NK-92 (cell line): ENCODE results near the gene SMARCA4.
"Not testable (repeated sequence)": the region's sequence is repeated elsewhere in the genome, so short reads cannot be mapped to it uniquely, and the experiment has no call there.

Experiments used
- DNase-seq: peaks from one replicate; lab custom pipeline; 2025; ENCODE audit not compliant: unreplicated experiment; lab: John Stamatoyannopoulos, UW

Gene SMARCA4

DNA sequence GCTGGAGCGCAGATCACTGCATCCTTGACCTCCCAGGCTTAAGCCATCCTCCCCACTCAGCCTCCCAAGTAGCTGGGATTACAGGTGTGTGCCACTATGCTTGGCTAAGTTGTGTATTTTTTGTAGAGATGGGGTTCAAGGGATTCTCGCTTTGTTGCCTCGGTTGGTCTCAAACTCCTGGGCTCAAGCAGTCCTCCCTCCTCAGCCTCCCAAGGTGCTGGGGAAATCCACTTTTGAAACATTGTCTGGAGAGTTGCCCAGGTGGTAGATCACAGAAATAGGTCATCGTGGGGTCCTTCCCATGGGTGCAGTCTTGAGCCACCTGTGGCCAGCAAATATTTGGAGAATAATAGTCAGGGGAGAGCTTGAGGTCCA lies 133.7 kb downstream of the SMARCA4 start:
- no peak for DNase-seq

- DNase-seq: no peak
Observed at GRCh38 chr19:11096210-11096841, 135.5 kb downstream of the SMARCA4 start.

DNA sequence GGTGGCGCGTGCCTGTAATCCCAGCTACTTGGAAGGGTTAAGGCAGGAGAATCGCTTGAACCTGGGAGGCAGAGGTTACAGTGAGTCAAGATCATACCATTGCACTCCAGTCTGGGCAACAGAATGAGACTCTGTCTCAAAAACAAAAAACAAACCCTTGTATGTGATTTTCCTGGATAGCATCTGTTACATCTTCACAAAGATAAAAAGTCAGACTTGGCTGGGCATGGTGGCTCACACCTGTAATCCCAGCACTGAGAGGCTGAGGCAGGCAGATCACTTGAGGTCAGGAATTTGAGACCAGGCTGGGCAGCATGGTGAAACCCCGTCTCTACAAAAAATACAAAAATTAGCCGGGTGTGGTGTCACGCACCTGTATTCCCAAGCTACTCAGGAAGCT lies 136.5 kb downstream of the SMARCA4 start:
- DNase-seq: not testable (repeated sequence)

- no peak for DNase-seq
Observed at GRCh38 chr19:11098327-11098726, 137.5 kb downstream of the SMARCA4 start.

DNA sequence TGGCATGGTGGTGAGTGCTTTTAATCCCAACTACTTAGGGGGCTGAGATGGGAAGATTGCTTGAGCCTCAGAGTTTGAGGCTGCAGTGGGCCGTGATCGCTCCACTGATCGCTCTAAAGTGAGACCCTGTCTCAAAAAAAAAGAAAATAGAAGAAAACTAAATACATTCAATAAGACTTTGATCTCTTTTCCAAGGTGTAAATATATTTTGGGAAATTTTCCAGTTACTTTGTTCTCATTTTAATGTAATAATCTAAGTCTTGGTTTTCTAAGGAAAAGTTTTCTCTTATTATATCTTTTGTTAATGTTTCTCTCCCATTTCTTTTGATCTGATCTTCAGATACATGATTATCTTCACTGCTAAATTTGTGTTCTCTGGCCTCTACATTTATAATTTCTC lies 138.0 kb downstream of the SMARCA4 start:
- DNase-seq: no peak

GRCh38 chr19:11100049-11100448 lies 139.2 kb downstream of the SMARCA4 start:
- no peak for DNase-seq

- DNase-seq: no peak
Observed at GRCh38 chr19:11101057-11101456, 140.2 kb downstream of the SMARCA4 start.

DNA sequence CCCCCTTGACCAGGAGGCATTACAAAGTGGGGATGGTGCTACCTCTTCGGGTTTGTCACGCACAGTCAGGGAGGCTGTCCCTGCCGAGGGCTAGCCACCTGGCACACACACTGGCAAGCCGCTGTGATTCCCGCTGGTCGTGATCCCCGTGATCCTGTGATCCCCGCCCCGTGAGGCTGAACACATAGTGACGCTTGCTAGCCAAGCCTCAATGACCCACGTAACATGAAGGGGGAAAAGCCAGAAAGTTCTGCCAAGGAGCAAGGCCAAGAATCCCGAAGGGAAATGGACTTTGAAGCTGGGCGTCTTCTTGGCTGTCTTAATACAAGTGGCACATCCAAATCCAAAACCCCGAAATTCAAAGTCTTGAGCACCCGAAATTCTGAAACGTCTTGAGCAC lies 142.1 kb downstream of the SMARCA4 start:
- DNase-seq: no peak

GRCh38 chr19:11103667-11104066 lies 142.8 kb downstream of the SMARCA4 start:
- DNase-seq: not testable (repeated sequence)

GRCh38 chr19:11105014-11105636 lies 144.3 kb downstream of the SMARCA4 start:
- no peak for DNase-seq

GRCh38 chr19:11106477-11106876 lies 145.6 kb downstream of the SMARCA4 start:
- no peak for DNase-seq

GRCh38 chr19:11108746-11109145 lies 147.9 kb downstream of the SMARCA4 start:
- DNase-seq: no peak

- DNase-seq: no peak
Observed at GRCh38 chr19:11111117-11111770, 150.4 kb downstream of the SMARCA4 start.

- DNase-seq: no peak
Observed at GRCh38 chr19:11111771-11112144, 150.9 kb downstream of the SMARCA4 start.
